ENCODE data around the gene CCDC148. TPM values are rescaled to one million over a fixed set of nuclear protein-coding genes. Genes with fewer than 3 reads are reported as not detected.

CCDC148 gene
- total and polyA plus RNA-seq, 10 of the 15 experiments (the other 5 are each of a cell fraction or from before 2014, with no cell fraction given): 0.07 to 0.30 (median 0.18) TPM; not detected in 7

- TF ChIP-seq RFX5 (IDR thresholded peaks at IDR 0.05; ENCODE audit: low read depth, low read length) (no peak), SMAD1 (IDR thresholded peaks at IDR 0.05; ENCODE audit: low read depth, partially characterized antibody) (no peak), ZNF592 (IDR thresholded peaks at IDR 0.05) (no peak), EP300 (IDR thresholded peaks at IDR 0.05; ENCODE audit: borderline replicate concordance in 1 of 2, control insufficient read depth in 1 of 2, low read depth in 2 of 2, low read length in 2 of 2) (no peak), ATF7 (IDR thresholded peaks at IDR 0.05; ENCODE audit: low read depth) (no peak), TCF7 (IDR thresholded peaks at IDR 0.05; ENCODE audit: borderline replicate concordance) (no peak), SUPT20H (IDR thresholded peaks at IDR 0.05; ENCODE audit: borderline replicate concordance, control insufficient read depth, low read depth, low read length) (no peak)
- no peak overlapping the region for H3K4me3 ChIP-seq
- no peaks in the 10 kb centered on the region for H3K36me3 ChIP-seq (ENCODE audit: control insufficient read depth in 2 of 2, insufficient read depth in 2 of 2, low read length in 1 of 2)
- no TSS peak for BruUV-seq (replicated peaks)
- no peak for DNase-seq (ENCODE audit: low read depth, low spot score)
- no peaks in the 10 kb centered on the region for H3K4me1 ChIP-seq (ENCODE audit: control insufficient read depth, insufficient read depth, low read length)
- no peak for FAIRE-seq
- CTCF ChIA-PET: no interaction called here
- RAD21 ChIA-PET (ENCODE audit: unreplicated experiment): no interaction called here
- no peaks in the 10 kb centered on the region for H3K79me2 ChIP-seq (ENCODE audit: control insufficient read depth, insufficient read depth, low read length)
- POLR2A ChIA-PET: interaction anchor here (0.7 kb wide), 1 partner anchor 232 kb away, joined by 14 read pairs; no protein-coding TSS in a partner anchor
- no peak overlapping the region for H3K4me2 ChIP-seq (ENCODE audit: control insufficient read depth, insufficient read depth)
- H3K9me3 ChIP-seq (replicated peaks; ENCODE audit: control insufficient read depth, insufficient read depth, low read length): no peaks in the 10 kb centered on the region
- no peaks in the 10 kb centered on the region; a peak in 1 of 4 replicates for H3K27me3 ChIP-seq (replicated peaks in 1 of 2; ENCODE audit: control insufficient read depth in 2 of 2, insufficient read depth in 2 of 2, low read length in 1 of 2)
- WGBS (ENCODE audit: insufficient coverage, insufficient replicate concordance, low lambda C conversion rate, missing lambda C conversion rate): 31% methylated on average over 2 of the region's 2 CpGs
- no peak for ATAC-seq
- in situ Hi-C loops (cut with MboI) (no loop called here), intact Hi-C loops (cut with micrococcal nuclease; ENCODE audit: unreplicated experiment) (no loop called here)
- H2AFZ ChIP-seq (ENCODE audit: control insufficient read depth, low read depth, low read length): no peak overlapping the region
- no peak overlapping the region for H3K9ac ChIP-seq (ENCODE audit: control insufficient read depth, insufficient read depth, low read length)
- no peaks in the 10 kb centered on the region for H4K20me1 ChIP-seq (ENCODE audit: control insufficient read depth, insufficient read depth)
- SMC1A ChIA-PET (ENCODE audit: uncharacterized antibody, unreplicated experiment): no interaction called here
- no peak overlapping the region for H3K27ac ChIP-seq (ENCODE audit: control insufficient read depth, insufficient read depth)
Observed at GRCh38 chr2:158213773-158214172, 242.8 kb downstream of the CCDC148 start.
